GM21619 (cell line): ENCODE results near the gene NBPF12.
"Not testable (repeated sequence)": the region's sequence is repeated elsewhere in the genome, so short reads cannot be mapped to it uniquely, and the experiment has no call there.

Experiments used
- ATAC-seq: cut with Tn5 transposase; IDR thresholded peaks from one replicate; pipeline ENCODE4 v1.9.1; 2021; ENCODE audit not compliant: unreplicated experiment

The NBPF12 gene

GRCh38 chr1:146938242-146938902, at the start of gene NBPF12:
Gene NBPF12 (plus strand): TSS chr1:146938324. CDS start chr1:146960144, 21,820 bp downstream.
- ATAC-seq, result peak; percentile 65

- ATAC-seq, result not testable (repeated sequence)
These were observed 46.8 kb upstream of the NBPF12 start for GRCh38 chr1:146891355-146891754.

GRCh38 chr1:146892331-146892730, 45.8 kb upstream of the NBPF12 start:
- not testable (repeated sequence) for ATAC-seq

GRCh38 chr1:146907565-146908261, 30.4 kb upstream of the NBPF12 start:
- not testable (repeated sequence) for ATAC-seq

- not testable (repeated sequence) for ATAC-seq
These were observed 25.1 kb upstream of the NBPF12 start for GRCh38 chr1:146912975-146913374.

- not testable (repeated sequence) for ATAC-seq
These were observed 17.3 kb upstream of the NBPF12 start for GRCh38 chr1:146920811-146921210.

- ATAC-seq, result not testable (repeated sequence)
These were observed 15.5 kb upstream of the NBPF12 start for GRCh38 chr1:146922614-146923013.

GRCh38 chr1:146924106-146924505, 14.0 kb upstream of the NBPF12 start:
- not testable (repeated sequence) for ATAC-seq

- ATAC-seq, result not testable (repeated sequence)
These were observed 11.7 kb upstream of the NBPF12 start for GRCh38 chr1:146926413-146926812.

- not testable (repeated sequence) for ATAC-seq
These were observed 7.9 kb upstream of the NBPF12 start for GRCh38 chr1:146930225-146930624.

GRCh38 chr1:146934390-146935223, 3.5 kb upstream of the NBPF12 start:
- peak; percentile 30 for ATAC-seq

GRCh38 chr1:146937462-146937861, 662 bp upstream of the NBPF12 start:
- ATAC-seq, result not testable (repeated sequence)

- ATAC-seq, result peak; percentile 27
These were observed 1.0 kb downstream of the NBPF12 start for GRCh38 chr1:146938927-146939786.

- not testable (repeated sequence) for ATAC-seq
These were observed 2.2 kb downstream of the NBPF12 start for GRCh38 chr1:146940293-146940692.

- ATAC-seq, result not testable (repeated sequence)
These were observed 5.3 kb downstream of the NBPF12 start for GRCh38 chr1:146943342-146943886.

- ATAC-seq, result not testable (repeated sequence)
These were observed 10.0 kb downstream of the NBPF12 start for GRCh38 chr1:146948127-146948526.

- ATAC-seq, result not testable (repeated sequence)
These were observed 26.2 kb downstream of the NBPF12 start for GRCh38 chr1:146964340-146964739.

GRCh38 chr1:146966351-146966750, 28.2 kb downstream of the NBPF12 start:
- not testable (repeated sequence) for ATAC-seq

- ATAC-seq, result not testable (repeated sequence)
These were observed 32.5 kb downstream of the NBPF12 start for GRCh38 chr1:146970656-146971055.

- not testable (repeated sequence) for ATAC-seq
These were observed 34.6 kb downstream of the NBPF12 start for GRCh38 chr1:146972681-146973080.
